Measurements from ENCODE around the gene TIFAB.

Gene TIFAB

GRCh38 chr5:135441350-135441831 is 10.8 kb downstream of the TIFAB start:
- DNase-seq = no peak

- no peak for DNase-seq
These were observed 11.2 kb downstream of the TIFAB start for GRCh38 chr5:135440916-135441315.

- no peak for DNase-seq
These were observed 12.6 kb downstream of the TIFAB start for GRCh38 chr5:135439231-135440205.

DNA sequence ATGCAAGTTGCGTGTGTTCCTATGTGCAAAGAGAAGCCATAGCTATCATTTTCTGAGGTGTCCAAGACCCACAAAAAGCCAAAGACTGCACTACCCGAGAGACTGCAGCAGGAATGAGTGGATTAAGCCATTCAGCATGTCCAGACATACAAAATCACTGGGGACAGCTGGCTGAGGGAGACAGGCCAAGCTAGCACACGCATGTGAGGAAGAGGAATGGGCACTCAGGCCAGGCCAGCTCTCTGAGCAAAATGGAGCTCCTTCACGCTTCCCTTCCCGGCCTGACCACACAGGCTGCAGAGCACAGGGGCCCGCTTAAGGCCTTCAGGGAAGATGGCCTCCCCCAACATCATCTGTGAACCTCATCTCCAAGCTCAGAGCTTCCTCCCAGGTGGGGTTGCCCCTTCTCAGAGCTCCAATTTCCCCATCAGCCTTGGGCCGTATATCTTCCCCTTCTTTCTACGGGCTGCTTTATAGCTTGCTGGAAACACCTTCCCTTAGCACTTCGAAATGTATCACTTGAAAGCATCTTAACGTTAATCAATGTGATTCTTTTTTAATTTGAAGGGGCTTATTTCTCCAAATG is 13.4 kb downstream of the TIFAB start:
- DNase-seq = no peak

DNA sequence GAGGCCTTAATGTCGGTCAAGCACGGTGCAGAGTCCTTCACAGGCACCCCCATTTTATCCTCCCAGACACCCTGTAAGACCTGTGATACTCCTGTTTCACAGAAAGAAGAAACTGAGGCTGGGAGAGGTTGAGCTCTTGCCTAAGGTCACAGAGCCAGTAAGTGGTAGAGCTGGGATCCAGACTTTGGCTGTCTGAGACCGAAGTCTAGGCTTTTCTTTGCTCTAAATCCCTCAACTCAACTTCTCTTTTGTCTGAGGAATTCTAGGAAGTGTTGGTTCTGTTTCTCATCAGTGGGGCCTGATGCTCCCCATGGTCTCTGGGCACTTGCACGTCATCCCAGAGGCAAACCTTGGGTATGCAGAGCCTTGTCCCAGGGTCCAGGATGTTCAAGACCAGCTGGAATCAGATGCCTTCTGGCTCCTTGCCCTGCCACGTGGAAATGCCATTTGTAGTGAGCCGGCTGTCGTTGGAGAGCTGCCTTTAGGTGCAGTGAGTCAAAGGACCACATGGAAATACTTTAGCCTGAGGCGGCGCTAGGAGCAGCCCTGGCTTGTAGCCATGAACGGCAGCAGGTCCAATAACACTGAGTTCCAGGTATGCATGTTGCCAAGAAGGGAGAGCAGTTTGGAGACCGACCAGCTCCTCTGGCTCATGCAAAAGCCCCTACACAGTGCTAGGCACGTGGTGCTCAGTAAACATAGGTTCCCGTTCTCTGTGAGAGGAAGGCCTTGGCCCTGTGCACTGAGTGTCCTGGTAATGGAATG is 14.2 kb downstream of the TIFAB start:
- DNase-seq = no peak

DNA sequence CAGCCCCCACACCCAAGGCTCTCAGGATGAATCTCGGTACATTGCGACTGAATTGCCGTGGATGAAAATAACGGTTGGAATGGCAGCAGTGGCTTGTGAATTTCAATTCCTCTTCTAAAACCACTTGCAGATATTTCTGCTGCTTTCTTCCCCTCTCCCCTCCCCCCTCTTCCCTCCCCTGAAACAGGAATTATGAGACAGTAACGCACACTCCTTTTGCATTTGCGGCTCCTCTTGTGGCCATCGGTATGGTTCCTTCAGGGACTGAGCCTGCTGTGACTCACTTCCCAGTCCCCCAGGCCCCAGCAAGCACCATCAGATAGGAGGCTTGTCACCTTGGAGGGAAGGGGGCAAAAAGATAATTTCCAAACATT is 14.7 kb downstream of the TIFAB start:
- no peak for DNase-seq

- DNase-seq = no peak
These were observed 15.2 kb downstream of the TIFAB start for GRCh38 chr5:135436951-135437418.

GRCh38 chr5:135435467-135436330 is 16.5 kb downstream of the TIFAB start:
- no peak for DNase-seq

DNA sequence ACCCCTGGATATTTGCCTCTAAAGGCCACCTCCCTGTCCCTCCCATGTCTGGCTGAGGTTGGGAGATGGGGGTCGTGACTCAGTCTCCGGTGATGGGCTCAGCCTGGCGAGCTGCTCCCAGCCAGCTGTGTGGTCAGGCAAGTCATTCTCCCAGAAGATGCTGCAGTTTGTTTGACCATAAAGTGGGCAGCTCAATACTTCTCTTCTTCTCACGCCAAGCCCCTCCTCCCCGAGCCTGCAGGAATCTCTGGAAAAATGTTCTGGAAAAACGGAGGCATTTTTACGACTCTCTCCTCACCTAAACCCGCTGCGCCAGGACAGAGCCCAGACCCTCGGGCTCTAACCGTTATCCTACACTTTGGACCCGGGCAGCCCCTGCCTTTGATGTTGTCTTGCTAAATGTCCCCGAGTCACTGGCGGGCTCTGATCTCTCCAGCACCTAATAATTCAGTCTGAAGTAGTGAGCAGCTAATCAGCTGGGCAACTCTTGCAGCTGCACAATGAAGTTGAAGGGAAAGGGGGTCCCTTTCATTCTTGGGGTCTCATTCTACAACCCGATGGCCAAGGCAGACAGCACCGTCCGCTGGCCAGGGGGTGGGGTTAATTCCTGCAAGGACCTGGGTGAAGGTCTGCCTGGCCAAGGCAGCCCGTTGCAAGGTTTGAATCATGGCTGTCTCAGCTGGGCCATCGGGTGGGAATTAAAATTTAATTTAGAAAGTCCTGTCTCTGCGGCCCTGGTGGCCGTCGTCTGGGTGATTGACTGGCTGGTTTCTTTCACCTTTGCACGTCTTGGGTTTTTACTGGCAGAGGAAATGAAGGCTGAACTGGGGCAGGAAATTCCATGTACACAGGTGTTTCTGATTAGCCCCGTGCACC is 17.3 kb downstream of the TIFAB start:
- DNase-seq = no peak

- DNase-seq = no peak
These were observed 18.3 kb downstream of the TIFAB start for GRCh38 chr5:135433681-135434426.

DNA sequence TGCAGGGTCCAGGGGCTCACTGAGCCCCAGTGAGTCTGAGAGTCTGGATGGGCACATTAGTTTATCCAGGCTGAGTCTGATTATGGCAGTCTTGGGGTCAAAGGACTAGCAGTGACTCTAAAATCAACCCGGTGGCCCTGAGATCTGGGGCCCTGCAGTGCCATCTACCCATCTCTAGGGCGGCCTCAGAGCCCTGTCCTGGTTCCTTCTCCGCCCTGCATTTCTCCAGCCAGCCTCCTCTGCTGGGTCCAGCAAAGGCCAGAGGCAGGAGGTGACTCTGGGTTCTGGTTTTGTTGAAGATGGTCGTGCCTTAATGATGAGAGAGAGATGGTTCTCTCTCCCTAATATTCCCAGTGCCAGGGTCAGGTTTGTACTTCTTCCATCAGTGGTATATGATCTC is 20.0 kb downstream of the TIFAB start:
- DNase-seq = no peak

DNA sequence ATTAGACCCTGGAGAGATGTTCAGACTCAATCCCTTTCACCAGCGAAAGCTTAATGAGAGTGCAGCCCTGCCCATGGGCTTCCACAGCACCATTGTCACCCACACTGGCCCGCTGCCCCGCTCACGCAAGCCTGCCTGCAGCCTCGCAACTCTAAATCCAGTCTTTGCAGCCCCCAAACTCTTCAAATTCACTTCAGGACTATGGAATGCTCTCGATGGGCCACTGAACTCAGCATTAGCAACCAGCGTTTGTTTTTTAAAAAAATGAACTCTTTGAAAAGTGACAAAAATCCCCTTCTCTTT is 22.1 kb downstream of the TIFAB start:
- DNase-seq = no peak

GRCh38 chr5:135429301-135430134 is 22.6 kb downstream of the TIFAB start:
- no peak for DNase-seq

DNA sequence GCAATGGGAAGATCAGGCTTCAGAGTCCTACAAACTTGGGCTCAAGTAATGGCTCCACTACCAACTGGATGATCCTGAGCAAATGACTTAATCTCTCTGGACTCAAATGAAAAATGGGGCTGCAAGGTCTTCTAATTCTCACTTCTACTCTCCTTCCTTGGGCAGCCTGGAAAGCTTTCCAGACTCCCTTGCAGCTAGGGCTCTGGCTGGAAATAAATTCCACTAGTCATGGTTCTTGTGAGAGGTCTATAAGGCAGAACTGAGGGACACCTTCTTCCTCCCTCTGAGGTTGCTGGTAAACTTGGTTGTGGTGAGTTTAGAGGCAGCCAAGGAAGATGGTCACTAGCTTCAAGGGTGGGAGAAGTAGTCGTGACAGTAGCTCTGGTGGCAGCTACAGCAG is 23.6 kb downstream of the TIFAB start:
- no peak for DNase-seq

DNA sequence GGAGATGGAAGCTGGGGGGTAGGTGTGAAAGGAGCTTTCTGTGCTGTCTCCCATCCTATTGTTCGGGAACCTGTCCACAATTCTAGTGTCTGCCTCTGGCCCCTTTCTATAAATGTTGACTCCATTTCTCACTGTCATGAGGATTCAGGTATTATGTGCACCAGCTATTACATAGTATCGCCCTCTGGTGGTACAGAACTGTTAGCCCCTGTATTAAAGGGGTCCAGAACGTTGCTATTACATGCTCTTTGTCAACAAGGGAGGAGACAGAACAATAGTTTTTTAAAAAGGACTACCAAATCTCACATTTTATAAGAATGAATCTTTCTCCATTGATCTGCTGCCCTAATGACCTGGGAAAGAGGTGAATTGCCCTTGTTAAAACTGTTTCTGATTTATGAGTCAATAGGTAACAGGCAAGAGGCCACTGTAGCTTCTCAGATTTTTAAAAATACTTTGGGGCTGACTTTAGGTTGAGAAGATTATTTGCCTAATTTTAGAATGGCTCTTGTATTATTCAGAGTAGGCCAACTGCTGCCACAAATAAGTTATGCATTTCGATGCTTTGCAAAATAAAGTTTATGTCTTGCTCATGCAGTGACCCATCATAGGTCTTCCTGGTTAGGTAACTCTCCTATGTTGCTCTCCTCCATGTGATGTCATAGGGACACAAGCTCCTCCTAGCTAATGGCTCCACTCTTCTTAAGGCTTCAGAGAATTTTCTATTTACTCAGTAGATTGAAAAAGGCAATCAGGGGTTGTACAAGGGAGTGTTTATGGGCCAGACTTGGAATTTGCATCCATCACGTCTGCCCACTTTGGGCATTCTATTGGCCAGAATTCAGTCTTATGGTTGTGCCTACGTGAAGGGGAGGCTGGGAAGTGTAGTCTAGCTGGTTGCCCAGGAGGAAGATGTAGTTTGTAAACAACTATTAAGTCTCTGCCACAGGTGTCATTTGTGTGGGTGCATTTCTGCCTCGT is 25.8 kb downstream of the TIFAB start:
- DNase-seq = no peak

DNA sequence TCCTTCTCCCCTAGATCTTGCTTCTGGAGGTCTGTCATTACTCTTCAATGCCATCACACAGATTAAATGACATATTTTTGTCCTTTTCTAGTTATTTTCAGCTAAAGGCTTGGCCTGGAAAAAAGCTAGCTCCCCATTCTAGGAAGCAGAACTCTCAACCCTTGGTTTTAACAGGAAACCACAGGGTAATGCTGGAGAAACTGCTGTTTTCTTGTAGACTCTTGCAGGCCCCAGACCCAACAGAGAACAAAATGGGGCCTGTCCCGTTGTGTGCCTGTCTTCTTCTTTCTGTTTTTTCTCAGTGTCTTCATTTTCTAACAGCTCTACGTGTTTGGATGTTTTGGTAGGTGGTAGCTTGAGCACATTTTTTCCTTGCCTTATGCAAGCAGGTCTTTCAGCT is 26.5 kb downstream of the TIFAB start:
- DNase-seq = no peak

GRCh38 chr5:135423846-135424168 is 28.3 kb downstream of the TIFAB start:
- DNase-seq = no peak

DNA sequence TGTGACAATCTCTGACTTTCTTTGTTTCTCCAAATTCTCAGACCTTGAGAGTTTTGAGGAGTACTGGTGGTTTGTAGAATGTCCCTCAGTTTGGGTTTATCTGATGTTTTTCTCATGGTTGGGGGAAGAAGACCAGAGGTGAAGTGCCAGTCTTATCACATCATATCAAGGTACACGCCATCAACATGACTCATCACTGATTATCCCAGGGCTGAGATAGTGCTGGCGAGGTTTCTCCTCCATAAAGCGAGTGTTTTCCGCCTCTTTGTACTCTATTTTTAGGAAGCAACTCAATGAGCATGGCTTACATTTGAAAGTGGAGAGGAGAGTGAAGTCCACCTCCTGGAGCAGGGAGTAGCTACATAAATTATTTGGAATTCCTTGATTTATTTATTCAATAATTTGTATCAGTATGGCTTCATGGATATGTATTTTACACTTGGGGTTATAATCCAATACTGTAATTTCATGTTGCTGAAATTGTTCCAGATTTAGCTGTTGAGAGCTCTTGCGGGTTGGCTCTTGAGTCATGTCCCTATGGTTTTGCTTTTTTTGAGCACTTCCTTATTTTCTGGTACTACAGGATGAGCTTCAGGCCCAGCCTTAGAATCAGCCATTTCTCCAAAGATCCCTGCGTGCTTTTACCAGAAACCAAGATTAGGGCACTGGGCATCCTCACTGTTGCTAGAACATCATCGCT is 28.9 kb downstream of the TIFAB start:
- no peak for DNase-seq
